NCI-H1105 treated with DMSO at 0.1 percent for 48 hours (cell line): ENCODE measurements around the gene L3MBTL1.

Experiments used
- DNase-seq: peaks from one replicate; lab custom pipeline; 2025; lab: John Stamatoyannopoulos, UW

Gene L3MBTL1

DNA sequence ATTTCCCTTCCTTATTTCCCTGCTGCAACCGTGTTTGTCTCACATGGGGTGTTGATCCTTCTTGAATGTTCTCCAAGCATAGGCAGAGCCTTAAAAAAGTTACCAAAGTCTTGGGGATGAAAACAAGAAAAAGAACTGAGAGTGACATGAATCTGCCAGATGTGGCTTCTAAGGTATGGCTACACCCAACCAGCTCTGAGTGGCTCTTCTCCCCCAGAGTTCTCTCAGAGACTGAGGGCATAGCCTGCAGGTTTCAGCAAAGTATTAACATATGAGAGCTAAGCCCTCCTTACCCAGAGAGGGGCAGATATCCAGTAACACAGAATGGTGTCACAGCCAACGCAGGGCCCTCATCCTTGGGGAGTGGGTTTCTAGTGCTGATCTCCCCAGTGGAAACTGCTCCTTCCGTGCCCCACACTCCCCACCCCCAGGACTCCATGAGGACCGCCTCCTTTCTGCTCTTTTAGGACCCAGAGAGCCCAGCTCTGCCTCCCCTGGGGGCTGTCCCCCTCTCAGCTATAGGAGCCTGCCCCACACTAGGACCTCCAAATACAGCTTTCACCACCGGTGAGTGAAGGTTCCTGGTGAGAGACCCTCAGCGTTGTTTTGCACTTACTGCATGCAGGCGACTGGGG is 28.0 kb downstream of the L3MBTL1 start:
- DNase-seq = no peak

DNA sequence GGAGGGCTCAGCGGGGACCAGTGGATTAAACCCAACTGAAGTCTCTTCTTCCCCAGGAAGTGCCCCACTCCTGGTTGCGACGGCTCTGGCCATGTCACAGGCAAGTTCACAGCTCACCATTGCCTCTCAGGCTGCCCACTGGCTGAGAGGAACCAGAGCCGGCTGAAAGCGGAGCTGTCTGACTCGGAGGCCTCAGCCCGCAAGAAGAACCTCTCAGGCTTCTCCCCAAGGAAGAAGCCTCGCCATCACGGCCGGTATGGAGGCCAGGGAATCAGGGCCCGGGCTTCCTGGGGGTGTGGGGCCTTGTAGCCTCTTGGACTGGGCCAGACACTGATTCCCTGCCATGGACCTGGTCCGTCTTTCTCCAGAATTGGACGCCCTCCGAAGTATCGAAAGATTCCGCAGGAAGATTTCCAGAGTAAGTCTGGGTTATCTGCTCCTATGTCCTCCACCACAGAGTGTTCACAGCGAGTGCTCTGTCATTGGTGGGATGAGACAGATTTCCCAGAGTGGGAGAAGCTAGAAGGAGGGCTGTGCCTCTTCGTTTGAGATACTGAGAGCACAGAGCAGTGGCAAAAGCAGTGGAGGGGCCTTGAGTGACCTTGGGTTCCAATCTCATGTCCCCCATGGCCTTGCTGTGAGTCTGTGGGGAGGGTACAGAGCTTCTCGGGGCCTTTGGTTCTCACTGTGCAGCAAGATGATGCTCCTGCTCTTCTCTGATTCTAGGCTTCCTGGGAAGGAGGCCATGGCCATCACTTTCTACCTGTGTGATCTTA is 28.7 kb downstream of the L3MBTL1 start:
- no peak for DNase-seq

DNA sequence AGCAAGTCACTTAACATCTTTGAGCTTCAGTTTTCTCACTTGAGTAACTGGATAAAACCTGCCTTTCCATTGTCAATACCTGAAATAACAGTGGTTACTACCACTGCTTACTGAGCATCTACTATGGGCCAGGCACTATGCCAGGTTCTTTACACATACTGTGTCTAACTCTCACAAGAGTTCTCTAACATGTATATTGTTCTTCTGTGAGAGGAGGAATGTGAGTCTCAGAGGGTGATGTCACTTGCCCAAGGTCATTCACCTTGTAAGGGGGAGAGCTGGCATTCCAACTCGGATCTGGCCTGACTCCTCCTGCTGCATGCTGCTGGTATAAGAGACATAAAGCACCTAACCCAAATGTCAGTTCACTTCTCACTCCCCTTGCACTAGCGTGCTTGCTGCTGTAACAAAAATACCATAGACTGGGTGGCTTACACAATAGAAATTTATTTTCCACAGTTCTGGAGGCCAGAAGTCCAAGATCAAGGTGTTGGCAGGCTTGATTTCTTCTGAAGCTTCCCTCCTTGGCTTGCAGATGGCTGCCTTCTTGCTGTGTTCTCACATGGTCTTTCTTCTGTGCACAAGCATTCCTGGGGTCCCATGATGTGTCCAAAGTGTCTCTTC is 29.4 kb downstream of the L3MBTL1 start:
- no peak for DNase-seq

DNA sequence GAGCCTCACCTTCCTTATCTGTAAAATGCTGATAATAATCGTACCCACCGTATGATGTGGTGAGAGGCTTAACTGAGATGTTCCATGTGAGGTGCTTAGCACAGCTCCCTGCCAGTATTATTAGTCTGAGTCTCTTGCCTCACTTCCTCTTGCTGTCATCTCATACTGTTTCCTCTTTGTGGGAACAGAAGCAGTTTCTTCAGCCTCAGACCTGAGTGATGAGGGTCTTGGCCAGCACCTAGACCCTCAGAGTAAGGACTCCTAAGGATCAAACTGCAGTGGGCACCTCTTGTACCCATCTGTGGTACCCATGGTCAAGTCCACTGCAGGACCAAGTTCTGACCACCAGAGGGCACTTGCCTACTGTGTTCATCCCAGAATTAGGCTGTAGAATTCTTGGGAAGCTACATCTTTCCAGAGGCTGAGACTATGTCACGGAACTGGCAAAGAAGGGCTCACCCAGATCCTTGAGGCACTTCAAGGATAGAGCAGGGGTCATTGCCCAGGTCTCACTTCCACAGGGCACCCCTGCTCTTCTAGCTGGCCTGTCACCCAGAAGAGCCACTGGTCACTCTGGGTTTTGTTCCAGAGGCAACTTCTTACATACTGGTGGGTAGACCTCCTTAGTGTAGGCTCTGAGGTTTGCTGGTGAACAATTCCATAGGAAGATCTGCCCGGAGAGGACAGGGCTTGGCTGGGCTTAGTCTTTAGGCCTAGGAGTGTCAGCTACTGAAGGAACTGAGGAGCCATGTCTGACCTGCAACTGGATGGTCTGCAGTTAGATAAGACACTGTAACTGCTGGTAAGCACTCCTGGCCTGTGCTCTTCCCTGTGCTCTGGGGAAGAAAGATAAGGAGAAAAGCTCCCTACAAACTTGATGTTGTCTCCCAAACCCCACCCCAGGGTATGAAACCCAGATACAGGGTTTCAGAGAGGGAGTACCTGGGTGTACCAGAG is 30.7 kb downstream of the L3MBTL1 start:
- peak; percentile 43 for DNase-seq

DNA sequence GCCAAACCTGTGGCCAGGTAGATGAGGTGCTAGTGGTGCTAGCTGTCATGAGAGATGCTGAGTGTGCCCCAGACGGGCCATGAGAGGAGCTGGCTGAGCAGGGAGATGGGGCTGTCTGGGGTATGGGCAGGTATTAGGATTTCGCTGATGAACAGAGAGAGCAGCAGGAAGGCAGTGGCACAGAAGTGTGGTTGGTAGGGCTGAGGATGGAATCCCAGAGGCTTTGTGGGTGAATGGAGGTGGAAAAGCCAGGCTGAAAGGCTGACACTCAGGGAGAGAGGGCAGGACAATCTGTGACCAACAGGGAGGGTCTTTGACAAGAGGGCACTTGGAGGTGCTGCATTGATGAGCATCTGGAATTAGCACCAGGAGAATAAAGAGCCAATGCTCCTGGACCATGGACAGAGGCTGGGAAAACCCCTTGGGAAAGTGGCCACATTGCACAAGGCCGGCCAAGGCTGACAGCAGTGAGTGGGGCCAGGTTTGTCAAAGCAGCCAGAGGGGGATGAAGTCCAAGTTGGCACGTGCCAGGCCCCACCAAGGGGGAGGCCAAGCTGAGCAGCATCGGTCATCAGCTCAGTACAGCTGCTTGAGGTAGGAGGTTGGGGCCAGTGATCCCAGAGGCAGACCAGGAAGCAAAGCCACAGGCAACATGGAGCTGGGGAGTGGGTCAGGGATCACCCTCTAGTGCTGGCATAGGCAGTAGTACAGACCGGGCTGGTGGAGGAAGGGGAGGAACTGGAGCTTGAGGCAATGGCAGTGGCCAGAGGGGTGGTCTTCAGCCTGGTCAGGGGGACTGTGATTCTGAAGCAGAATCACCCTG is 31.6 kb downstream of the L3MBTL1 start:
- no peak for DNase-seq

DNA sequence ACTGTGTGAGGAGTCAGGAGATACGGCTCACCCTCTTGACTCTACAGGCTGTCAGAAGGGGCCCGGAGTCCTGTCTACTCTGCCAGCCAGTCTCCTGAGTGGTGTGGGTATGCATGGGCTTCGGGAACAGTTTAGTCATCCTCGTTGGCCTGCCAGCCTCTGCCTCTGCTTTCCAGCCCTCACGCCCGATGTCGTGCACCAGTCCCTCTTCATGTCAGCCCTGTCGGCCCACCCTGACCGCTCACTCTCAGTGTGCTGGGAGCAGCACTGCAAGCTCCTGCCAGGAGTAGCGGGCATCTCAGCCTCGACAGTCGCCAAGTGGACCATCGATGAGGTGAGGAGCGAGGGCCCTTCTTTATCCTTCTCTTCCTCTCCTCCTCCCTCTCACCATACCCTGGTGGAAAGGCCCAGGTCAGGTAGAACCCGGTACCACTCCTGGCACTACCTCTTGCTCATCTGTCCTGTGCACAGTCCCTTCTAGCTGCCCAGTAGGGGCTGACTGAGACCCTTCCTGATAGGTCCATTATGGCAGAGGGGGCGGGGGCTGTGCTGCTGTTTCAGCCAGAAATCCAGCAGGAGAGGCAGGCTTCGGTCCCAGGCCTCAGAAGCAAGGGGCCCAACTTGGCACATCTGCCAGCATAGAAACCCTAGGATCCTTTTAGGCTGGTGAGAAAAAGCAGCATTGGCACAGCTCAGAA is 32.6 kb downstream of the L3MBTL1 start:
- no peak for DNase-seq

DNA sequence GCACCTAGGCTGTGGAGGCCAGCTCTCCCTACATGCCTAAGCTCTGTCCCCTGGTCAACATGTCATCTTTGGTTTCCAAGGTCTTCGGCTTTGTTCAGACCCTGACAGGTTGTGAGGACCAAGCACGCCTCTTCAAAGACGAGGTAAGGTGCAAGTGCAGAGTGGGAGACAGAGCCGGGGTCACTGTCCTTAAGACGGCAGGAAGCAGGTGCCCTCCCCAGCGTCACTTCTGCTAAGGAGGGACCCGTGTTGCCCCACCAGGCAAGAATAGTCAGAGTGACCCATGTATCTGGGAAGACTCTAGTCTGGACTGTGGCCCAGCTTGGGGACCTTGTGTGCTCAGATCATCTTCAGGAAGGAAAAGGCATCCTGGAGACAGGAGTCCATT is 33.2 kb downstream of the L3MBTL1 start:
- no peak for DNase-seq

DNA sequence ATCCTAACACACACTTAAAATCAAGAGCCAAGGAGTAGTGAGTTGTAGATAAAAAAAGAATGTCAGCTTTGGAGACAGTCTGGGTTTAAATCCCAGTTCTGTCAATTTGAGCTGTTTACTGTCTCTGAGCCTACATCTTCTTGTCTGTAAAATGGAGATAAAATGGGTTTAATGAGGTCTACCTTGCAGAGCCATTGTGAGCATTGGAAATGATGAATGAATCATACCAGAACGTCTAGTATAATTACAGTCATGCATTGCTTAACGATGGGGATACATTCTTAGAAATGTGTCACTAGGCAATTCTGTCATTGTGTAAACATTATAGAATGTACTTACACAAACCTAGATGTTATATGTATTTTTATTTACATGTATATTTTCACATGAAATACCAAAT is 33.7 kb downstream of the L3MBTL1 start:
- no peak for DNase-seq

DNA sequence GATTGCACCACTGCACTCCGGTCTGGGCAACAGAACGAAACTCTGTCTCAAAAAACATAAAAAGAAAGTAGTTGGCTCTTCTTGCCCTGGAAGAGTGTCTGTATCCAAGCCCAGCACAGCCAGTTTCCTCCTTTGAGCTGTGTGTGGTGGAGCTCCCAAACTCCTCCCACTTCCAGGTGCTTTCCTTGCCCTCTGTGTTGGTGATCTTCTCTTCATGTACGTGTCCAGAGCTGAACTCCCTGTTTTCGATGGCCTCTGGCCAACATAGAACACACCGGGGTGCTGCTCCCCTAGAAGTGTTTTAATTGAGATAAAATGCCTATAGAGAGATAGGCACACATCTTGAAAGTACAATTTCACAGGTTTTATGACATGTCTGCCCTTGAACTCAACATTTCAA is 34.7 kb downstream of the L3MBTL1 start:
- no peak for DNase-seq

DNA sequence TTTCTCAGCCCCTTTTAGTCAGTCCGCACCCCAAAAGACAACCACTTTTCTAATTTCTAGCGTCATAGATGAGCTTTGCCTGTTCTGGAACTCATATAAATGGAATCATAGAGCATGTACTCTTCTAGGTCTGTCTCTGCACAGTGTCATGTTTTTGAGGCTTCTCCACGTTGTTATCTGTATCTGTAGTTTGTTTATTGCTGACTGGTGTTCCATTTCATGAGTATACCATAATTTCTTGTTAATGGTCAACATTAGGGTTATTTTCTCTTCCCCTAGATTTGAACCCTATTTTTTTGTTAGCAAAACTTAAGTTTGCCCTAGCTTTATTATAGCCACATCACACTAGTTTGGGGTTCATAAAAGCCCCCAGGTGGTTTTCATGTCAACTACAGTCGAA is 35.2 kb downstream of the L3MBTL1 start:
- DNase-seq = no peak

DNA sequence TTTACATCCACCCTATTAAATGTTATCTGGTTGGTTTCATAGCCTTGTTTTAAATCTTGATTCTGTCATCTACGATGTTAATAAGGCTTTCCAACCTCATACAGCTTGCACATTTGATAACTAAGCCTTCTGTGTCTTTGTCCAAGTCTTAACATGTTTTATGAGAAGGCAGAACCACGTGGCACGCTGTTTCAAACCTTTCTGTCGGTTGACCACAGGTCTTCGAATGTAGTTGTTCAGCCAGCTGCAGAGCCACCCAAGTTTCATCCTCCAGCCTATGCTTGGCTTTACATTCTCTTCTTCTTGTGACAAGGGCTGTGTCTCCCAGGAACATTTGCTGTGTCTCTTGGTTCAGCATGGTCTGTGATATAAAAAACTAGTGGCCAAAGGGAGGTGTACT is 35.6 kb downstream of the L3MBTL1 start:
- no peak for DNase-seq

DNA sequence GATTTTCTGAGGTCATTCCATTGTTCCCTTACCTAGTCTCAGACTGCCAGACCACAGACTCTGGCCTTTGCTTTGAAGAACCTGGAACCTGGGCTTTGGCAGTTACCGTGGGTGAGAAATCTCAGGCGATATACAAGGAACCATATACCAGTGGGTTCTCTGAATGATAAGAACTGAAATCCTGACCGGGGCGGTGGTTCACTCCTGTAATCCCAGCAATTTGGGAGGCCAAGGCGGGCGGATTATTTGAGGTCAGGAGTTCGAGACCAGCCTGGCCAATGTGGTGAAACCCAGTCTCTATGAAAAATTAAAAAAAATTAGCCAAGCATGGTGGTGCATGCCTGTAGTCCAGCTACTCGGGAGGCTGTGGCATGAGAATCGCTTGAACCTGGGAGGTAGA is 37.0 kb downstream of the L3MBTL1 start:
- no peak for DNase-seq

DNA sequence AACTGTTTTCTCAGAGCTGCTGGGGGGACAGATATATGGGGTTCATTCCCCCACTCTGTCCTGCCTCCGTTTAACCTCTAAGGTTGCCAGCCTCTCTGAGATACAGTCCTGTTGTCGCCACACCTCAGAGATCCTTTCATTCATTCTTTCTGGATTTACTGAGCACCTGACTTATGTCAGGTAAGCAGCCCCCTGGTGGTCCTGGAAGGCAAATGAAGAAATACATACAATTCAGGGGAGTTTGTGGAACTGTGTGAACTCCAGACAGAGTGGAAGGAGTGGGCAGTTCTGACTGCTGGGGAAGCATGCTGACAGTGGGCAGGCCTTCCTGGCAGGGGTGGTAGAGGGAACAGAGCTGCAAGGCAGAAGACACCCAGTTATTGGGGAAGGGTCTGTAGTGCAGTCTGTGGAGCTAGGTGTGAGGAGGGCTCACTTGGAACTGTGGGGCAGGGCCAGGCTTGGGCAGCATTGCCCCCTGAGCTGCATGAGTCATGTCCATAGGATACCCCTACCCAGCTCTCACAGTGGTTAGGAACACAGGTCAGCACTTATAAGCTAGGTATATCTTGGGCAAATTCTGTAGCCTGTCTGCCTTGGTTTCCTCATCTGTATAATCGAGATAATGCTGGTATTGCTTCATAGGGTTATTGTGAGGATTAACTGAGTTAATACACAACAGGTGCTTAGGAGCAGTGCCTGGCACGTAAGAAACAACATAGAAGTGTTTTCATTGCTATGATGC is 38.5 kb downstream of the L3MBTL1 start:
- DNase-seq = no peak

DNA sequence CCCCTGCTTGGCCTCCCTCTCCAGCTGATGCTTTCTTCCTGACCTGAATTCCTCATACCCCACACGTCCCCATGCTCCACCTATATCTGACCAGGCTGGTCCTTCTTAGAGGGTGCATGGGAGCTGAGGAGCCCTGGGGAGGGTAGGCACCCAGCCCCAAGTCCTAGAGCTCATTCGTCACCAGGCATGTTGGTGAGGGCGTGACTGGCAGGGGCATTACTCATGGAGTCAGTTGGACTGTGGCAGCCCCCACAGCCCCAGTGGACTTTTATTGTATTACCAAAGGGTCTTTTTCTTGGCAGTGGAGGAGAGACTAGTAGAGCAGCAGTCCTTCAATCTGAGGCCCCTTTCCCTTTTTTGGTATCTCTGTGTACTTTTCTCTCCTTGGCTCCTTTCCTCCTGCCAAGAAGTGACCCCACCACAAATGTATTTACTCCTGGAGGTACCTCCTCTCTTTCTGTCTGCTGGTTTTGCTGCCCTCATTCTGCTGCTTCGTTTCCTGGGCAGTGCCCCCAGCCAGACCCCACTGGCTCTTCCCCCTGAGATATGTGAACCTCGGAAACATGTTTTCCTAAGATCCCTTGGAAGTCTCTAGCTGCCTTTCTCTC is 40.9 kb downstream of the L3MBTL1 start:
- DNase-seq = no peak

DNA sequence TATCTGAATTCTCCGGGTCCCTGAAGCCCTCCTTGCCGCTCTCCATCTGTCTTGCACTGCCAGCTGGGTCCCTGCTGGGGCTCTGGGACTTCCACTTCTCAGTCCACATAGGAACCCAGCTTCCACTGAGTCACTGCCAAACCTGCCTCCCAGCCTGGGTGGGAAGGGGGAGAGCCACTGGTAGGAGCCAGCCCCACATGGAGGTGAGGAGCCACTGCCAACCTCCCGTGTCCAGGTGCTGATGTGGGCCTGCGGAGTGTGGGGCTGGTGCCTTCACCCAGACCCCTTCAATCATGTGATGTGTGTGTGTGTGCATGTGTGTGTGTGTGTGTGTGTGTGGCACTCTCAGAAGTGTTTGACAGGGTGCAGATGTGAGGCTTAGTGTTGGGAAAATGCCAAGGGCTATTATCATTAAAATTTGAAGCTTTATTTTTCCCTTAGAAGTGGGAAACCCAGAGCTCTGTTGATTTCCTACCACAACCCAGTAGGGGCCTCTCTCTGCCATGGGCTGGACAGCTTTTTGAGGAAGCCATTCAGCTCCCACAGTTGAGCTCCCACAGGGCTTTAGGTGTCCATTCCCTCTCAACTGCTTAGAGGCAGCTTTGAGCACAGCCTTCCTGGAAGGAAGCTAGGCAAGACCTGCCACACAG is 42.0 kb downstream of the L3MBTL1 start:
- DNase-seq = peak; percentile 8

DNA sequence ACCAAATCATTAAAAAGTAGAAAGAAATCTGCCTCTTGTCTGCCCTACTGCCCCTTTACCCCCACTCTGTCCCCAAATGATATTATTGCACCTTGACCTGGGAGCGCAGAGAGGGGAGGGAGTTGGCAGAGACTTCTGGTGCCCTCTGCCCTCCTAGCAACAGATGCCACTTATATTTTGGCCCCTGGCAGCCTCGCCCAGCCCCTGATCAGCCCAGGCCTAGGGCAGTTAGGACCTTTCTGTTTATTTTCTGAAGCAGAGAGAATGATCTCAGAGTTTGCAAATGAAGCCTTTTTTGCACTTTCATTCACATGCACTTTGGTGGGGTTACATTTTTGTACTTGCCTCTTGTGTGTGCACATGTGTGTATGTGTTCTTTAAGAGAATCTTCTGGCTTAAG is 43.0 kb downstream of the L3MBTL1 start:
- no peak for DNase-seq

DNA sequence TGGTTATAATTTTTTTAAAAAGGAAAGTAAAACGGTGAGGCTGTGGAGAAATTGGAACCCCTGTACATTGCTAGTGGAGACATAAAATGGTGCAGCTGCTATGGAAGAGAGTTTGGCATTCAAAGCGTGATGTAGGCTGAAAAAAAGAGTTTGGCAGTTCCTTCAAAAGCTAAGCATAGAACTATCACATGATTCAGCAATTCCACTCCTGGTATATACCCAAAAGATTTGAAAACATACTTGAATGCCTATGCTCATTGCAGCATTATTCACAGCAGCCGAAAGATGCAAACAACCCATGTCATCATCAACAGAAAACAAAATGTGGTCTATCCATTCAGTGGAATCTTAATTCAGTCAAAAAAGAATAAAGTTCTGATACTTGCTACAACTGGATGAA is 46.9 kb downstream of the L3MBTL1 start:
- no peak for DNase-seq

DNA sequence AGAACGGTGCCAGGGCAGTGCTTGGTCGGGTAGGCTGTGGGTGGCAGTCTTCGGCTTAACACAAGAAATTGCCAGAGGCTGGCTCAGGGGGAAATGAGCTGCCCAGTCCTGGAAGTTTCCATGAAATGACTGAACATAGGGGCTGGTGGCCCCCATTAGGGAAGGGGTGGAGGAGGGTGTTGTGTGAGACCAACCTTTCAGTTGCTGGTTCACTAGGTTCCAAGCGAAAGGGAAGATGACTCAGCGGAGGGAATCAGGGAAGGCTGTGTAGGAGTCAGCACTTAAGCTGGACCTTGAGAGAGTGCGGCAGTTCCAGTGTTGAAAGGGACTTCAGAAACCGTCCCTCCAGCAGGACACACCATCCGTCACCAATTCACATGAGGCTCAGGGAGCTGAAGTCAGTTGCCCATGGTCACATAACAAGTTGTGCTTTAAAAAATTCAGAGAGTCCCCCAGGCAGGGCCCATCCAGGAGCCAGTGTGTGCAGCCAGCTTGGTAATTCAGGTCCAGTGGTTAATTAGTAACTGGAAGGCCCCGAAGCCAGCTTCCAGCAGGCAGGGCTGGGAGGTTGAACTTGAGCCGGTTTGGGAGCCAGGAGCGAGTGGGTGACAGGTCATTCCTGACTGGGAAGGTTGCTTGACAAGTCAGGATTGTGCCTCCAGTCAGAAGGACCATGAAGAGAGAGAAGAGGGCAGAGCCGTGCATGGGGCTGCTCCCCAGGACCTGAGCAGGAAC is 51.1 kb downstream of the L3MBTL1 start, which contains the start of gene SGK2:
Gene SGK2, plus strand, starts transcription at position 616 of the 735 bp plus-strand sequence. CDS start 7,469 bp downstream, outside the sequence.
- no peak for DNase-seq
